Mesenteric fat pad (tissue), 1 donor: ENCODE data around the gene TBCD. TPM values are rescaled to one million over a fixed set of nuclear protein-coding genes. Genes with fewer than 3 reads are reported as not detected.
"Not testable (repeated sequence)": the region's sequence is repeated elsewhere in the genome, so short reads cannot be mapped to it uniquely, and the experiment has no call there.

Source experiments
- DNase-seq: peaks from one replicate; pipeline ENCODE4 v3.0.0-alpha.2; 2020; ENCODE audit warnings: low spot score
- total RNA-seq: library from RNA; stranded (reverse); fragmentation: NEBNext Ultra II Directional; extraction: Animal tissue kit (Norgen Biotek cat#: 25700); gene quantifications from one replicate; pipeline ENCODE4 v1.2.1, GENCODE V29; 2021
- donor health status: DM: yes; HTN: yes; CAD: no.

Gene TBCD
- total RNA-seq, 1 donor from 2014 or later, result 128 TPM

DNA sequence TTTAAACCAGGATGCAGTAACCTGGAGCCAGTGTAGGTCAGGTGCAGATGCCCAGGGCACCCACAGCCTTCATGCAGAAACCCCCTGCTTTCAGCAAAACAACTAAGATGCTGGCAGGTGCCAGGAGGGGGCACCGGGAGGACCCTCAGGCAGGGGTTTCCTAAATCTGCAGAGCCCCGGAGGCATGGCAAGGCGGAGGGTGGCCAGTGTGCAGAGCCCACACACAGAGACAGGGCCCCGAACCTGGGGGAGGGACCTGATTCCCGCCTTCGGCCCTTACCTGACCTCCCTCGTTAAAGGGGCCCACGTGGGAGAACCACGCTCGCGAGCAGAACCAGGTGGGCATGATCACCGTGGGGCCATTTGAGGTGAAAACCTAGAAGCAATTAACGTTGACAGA lies 213.5 kb downstream of the TBCD start:
- peak; percentile 84 for DNase-seq

DNA sequence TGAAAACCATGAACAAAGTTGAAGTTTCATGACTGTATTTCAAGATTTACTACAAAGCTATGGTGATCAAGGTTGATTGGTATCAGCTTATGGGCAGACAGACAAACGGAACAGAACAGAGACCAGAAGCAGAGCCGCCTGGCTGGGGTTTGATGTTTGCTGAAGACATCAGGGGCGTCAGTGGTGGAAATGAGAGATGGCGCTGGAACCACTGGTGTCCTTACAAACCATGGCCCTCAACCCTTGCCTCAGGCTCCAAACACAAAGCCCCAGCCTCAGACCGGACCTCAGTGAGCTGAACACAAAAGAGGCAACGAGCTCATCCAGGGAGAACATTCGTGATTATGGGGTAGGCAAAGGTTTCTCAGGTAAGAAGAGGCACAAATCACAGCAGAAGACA lies 214.6 kb downstream of the TBCD start:
- peak; percentile 64 for DNase-seq

- DNase-seq, result peak; percentile 73
Measured at GRCh38 chr17:82967268-82968032, 215.6 kb downstream of the TBCD start.

- peak; percentile 81 for DNase-seq
Measured at GRCh38 chr17:82968033-82968841, 216.4 kb downstream of the TBCD start.

DNA sequence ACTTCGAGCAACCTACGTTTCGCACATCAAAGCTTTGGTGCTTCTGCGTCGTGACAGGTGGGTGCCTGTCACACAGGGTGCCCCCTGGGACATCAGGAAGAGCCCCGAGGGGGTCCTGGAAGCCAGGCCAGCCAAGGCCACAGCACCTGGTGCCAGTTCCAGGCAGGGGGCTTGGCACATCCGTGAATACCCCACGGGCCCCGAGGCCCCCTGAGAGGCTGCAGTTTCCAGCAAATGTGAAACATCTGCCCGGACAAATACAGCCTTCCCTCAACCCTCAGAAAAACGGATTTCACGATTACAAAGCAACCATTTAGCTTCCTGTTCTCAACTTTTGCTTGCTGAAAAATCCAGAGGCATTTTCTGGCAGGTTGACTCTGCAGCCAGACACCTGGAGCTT lies 218.2 kb downstream of the TBCD start:
- peak; percentile 65 for DNase-seq

DNA sequence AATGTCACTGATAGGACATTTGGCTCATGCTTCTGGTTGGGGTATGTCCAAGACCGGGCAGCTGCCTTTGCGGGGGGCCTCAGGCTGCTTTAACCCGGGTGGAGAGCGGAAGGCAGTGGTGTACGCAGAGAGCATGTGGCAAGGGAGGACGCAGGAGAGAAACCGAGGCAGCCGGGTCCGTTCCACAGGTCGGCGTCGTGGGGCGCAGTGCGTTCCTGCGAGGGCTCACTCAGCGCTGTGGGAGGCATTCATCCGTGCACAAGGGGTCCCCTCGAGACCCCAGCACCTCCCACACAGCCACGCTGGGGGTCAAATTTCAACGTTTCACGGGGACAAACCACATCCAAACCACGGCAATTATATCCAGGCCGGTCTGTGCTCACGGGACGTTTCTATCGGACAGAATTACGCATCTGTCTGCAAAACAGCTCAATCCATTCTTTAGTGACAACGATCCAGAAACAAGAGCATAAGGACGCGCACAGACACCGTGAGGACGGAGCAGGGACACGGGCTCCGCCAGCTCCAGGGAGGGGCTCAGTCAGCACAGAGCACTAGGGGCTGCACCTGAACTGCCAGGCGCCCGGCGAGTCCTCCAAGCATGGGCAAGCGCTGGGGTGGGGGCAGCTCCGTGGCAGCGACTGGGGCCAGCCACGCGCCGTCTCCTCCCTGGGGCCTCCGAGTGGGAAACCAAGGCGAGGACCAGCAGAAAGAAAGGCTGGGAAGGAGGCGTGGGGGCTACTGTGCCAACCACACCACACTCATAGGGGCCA lies 219.1 kb downstream of the TBCD start:
- DNase-seq, result peak; percentile 77

DNA sequence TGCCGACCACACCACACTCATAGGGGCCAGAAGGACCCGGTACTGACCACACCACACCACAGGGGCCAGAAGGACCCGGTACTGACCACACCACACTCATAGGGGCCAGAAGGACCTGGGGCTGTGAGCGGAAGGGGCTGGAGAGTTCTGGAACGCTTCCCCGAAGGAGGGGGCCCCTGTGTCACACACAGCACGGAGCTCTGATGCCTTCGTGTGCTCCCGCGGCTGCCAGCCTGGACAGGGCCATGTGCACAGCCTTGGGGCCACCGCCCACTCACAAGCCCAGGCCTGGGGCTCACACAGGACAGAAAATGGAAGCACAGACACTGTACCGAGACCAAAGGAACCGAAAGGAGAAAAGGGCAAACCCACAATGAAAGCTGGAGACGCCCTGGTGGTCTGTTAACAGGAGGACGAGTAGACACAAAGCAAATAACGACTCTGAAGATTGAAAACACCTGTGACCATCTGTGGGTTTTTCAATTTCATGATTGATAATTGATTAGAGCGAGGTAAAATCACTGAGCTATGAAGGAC lies 221.0 kb downstream of the TBCD start:
- DNase-seq, result peak; percentile 80

- peak; percentile 82 for DNase-seq
Measured at GRCh38 chr17:82973456-82974135, 221.7 kb downstream of the TBCD start.

DNA sequence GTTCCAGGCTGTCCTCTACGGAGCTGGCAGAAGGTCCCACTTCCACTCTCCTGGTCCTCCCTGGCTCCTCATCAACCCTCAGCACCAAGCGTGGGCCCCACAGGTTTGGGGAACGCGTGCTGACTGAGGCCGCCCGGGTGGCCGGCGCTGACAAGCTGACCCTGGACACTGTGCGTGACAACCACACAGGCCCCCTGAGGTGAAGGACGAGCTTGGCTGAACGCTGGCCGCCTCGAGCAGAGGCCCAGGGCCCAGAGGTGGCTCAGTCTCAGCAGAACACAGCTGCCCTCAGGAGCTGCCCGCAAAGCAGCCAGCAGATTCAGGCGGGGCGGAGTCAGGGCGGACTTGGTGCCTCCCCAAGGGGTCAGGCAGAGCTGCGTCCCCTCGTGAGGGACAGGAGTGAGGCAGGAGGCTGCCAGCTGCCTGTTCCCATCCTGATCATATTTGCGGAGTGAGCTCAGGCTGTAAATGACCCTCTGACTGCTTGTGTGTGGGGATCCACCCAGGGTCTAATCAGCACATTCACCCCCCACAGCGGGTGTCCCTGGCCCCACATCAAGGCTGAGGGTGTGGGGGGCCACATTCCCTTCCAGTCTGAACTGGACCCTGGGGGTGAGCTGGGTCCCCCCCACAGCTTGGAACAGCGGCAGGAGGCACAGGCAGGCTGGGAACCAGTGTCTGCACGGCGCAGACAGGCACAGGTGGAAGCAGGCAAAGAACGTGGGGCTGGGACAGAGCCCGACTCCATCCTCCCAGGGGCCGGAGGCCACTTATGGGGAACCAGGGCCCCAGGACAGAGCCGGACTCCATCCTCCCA lies 222.5 kb downstream of the TBCD start:
- DNase-seq, result peak; percentile 84

GRCh38 chr17:82976982-82977488 lies 225.2 kb downstream of the TBCD start:
- DNase-seq, result no peak

GRCh38 chr17:82977606-82978005 lies 225.7 kb downstream of the TBCD start:
- no peak for DNase-seq

DNA sequence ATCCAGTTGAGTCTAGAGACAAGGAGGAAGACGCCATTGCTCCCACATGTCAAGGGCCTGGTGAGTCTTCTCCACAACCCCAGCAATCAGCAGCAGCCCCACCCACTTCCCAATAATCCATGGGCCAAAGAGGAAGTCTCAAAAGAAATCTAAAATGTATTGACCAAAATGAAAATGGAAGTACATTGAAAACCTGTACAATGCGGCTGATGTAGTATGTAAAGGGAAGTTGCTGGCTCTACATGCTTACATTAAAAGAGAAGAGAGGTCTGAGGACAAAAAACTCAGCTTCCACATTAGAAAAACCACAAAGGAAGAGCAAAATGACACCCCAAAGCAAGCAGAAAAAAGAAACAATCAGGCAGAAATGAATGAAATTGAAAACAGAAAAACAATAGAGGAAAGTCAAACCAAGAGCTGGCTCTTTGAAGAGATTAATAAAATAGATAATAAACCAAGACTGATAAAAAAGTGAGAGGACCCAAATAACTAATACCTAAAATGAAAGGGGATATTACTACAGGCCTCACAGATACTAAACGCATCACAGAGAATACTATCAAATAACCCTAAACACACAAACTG lies 227.0 kb downstream of the TBCD start:
- no peak for DNase-seq

DNA sequence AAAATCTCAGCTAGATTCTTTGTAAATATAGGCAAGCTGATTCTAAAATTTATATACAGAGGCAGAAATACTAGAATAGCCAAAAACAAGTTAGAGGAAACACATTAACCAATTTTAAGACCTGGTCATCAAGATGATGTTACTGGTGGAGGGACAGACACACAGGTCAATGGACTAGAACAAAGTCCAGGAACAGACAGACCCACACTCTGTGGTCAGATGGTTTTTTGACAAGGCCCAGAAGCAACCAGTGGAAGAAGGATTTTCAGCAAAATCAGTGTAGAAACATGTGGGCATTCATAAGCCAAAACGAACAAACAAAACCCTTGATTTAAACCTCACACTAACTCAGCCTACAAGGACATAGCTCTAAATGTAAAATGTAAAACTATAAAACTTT lies 227.9 kb downstream of the TBCD start:
- no peak for DNase-seq

DNA sequence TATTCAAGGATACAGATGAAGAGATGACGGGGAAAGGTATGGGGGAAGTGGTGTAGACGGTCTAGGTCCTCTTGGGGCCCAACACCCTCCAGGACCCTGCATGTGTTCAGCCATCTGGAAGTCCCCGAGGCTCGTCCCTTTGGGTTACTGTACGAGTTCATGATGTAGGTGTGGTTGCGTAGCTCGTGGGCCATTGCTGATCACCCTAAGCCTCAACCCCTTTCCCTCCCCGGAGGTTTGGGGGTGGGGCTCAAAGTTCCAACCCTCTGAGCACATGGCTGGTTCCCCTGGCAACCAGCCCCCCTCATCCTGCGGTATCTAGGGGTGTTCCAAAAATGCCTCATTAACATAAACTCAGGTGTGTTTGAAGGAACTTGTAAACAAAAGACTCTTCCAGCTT lies 228.8 kb downstream of the TBCD start:
- DNase-seq, result no peak

DNA sequence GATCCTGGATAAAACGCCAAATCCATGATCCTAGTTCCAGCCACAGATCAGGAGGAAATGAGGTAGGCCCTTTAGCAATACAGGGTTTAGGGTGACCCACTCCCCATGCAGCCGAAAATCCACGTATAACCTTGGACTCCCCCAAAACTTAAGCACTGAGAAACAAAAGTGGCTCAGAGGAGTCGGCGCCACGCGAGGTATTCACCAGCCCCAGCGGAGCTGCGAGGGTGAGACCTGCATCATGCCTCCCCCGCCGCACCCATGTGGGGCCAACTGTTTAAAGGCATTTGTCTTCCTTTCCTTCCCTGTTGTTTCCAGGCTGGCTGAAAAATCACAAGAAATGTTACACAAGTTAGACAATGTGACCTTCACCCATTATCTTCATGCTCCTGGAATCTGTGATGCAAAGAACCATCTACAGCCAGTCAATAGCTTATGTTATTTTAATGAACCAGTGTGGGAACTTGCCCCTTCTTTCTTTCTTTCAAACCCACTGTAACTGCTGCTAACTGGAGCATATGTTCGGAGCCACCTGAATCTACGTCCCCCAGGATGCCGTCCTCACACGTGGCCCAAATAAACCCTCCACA lies 229.4 kb downstream of the TBCD start:
- DNase-seq, result peak; percentile 89

DNA sequence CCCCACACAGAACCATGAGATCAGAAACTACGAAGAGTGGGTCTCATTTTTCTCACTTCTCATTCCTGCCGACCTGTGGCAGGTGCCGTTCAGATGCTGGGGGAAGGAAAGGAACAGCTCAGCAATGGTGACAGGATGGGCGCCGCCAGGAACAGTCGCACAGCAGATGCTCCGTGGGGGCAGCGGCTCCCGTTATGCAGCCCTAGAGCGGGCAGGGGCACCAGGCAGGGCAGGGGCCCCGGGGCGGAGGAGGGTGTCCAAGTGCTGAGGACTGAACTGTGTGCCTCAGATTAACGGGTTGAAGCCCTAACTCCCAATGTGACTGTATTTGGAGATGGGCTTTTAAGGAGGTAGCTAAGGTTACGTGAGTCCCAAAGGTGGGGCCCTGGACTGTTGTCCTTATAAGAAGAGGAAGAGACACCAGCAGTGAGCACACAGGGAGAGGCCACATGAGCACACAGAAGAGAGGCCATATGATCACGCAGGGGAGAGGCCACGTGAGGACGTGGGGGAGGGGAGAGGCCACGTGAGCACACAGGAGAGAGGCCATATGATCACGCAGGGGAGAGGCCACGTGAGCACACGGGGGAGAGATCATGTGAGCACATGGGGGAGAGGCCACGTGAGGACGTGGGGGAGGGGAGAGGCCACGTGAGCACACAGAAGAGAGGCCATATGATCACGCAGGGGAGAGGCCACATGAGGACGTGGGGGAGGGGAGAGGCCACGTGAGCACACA lies 231.8 kb downstream of the TBCD start:
- no peak for DNase-seq

DNA sequence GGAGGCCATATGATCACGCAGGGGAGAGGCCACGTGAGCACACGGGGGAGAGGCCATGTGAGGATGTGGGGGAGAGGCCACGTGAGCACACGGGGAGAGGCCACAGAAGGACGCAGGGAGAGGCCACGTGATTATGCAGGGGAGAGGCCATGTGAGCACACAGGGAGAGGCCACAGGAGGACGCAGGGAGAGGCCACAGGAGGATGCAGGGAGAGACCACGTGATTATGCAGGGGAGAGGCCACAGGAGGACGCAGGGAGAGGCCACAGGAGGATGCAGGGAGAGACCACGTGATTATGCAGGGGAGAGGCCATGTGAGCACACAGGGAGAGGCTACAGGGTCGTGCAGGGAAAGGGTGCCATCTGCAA lies 232.4 kb downstream of the TBCD start:
- not testable (repeated sequence) for DNase-seq

- DNase-seq, result no peak
Measured at GRCh38 chr17:82984751-82985427, 233.0 kb downstream of the TBCD start.
